ENCODE results near the gene MEF2C.
"Not testable (repeated sequence)": the region's sequence is repeated elsewhere in the genome, so short reads cannot be mapped to it uniquely, and the experiment has no call there.

The MEF2C gene

DNA sequence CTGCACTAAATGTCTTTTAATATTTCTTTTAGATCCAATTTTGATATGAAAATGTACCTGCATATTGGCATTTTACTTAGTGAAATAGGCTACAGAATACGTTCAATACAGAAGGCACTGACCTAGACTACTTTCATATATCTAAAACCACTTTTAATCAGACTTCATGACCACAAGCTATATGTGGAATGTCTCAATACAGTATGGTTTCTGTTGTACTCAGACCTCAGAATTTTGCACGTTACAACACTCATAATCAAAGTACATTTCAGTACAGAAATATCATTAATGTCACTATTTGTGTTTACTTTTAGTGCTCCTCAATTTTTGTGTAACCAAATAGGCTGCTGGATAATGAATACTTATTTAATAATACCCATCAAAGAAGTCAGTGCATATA lies 74.8 kb downstream of the MEF2C start:
- TF ChIP-seq TAF1 (IDR thresholded peaks at IDR 0.05; ENCODE audit: borderline replicate concordance, low read depth, low read length) (no peak), POLR2A (IDR thresholded peaks at IDR 0.05; ENCODE audit: low read depth, low read length) (no peak)
- DNase-seq (ENCODE audit: insufficient read length) (no peak), FAIRE-seq (peak; percentile 36)

DNA sequence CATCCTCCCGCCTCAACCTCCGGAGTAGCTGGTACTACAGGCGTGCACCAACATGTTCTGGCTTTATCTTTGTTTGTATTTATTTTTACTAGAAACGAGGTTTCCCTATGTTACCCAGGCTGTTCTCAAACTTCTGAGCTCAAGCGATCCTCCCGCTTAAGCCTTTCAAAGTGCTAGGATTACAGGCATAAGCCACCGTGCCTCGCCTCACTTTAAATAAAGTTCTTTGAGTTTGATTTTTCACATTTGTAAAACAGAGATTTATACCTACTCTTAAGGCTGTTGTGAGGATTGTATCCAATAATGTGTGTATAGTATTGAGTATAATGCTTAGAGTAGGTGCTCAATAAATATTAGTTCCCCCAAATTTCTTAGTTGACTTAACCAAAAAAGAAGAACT lies 75.7 kb downstream of the MEF2C start:
- no peak for FAIRE-seq
- no peak for DNase-seq (ENCODE audit: insufficient read length)
- TF ChIP-seq POLR2AphosphoS5 (IDR thresholded peaks at IDR 0.05; ENCODE audit: low read depth, low read length) = no peak
- no peak for TF ChIP-seq TAF1 (IDR thresholded peaks at IDR 0.05; ENCODE audit: borderline replicate concordance, low read depth, low read length)
- TF ChIP-seq POLR2A (IDR thresholded peaks at IDR 0.05; ENCODE audit: low read depth, low read length) = no peak

DNA sequence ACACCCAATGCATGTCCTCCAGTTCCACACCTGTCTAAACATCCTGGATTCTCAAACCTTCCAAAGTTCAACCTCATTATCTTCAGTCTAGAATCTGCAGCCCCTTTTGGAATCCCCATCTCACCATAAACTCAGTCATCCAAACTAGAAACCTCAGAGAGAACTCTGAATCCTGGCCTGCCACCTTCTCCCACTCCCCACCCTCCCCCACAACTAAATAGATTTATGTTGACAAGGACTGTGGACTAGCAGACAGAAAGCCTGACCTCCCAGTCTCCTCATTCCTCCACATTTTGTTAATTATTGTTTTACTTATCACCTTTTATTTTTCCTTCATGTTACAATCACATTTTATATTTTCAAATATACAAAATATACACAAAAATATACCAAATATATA lies 76.6 kb downstream of the MEF2C start:
- FAIRE-seq (no peak), DNase-seq (ENCODE audit: insufficient read length) (no peak)
- TF ChIP-seq TAF1 (IDR thresholded peaks at IDR 0.05; ENCODE audit: borderline replicate concordance, low read depth, low read length) = no peak
- TF ChIP-seq POLR2A (IDR thresholded peaks at IDR 0.05; ENCODE audit: low read depth, low read length) = no peak

- no peak for TF ChIP-seq TAF1 (IDR thresholded peaks at IDR 0.05; ENCODE audit: borderline replicate concordance, low read depth, low read length)
- DNase-seq (ENCODE audit: insufficient read length) = no peak
- FAIRE-seq = peak; percentile 86
Observed at GRCh38 chr5:88805151-88805784, 77.7 kb downstream of the MEF2C start.

GRCh38 chr5:88804444-88804843 lies 78.5 kb downstream of the MEF2C start:
- TF ChIP-seq POLR2AphosphoS5 (IDR thresholded peaks at IDR 0.05; ENCODE audit: low read depth, low read length) (0 out of 2 replicates have a peak, but pooled peaks have one; percentile 42), TAF1 (IDR thresholded peaks at IDR 0.05; ENCODE audit: borderline replicate concordance, low read depth, low read length) (no peak)
- FAIRE-seq (peak; percentile 14), DNase-seq (ENCODE audit: insufficient read length) (no peak)

DNA sequence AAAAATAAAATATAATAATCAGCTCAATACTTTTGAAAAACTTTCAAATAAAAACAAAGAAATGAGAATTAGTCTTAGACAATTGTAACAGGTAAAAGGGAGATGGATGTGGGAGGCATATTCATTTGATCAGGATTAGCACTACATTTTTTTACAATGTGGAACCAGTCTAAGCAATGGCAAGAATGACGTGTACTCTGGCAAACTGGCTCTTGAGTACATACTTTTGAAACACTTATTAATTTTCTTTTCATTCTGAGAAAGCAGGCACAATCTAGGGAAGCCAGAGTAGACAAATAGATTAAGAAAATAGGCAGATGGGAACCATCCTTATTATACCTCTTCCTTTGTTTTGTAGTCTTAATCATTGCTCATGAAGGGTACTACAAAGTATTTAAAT lies 79.7 kb downstream of the MEF2C start:
- TF ChIP-seq POLR2AphosphoS5 (IDR thresholded peaks at IDR 0.05; ENCODE audit: low read depth, low read length) (no peak), TAF1 (IDR thresholded peaks at IDR 0.05; ENCODE audit: borderline replicate concordance, low read depth, low read length) (no peak), POLR2A (IDR thresholded peaks at IDR 0.05; ENCODE audit: low read depth, low read length) (no peak)
- peak; percentile 50 for FAIRE-seq
- DNase-seq (ENCODE audit: insufficient read length) = no peak

DNA sequence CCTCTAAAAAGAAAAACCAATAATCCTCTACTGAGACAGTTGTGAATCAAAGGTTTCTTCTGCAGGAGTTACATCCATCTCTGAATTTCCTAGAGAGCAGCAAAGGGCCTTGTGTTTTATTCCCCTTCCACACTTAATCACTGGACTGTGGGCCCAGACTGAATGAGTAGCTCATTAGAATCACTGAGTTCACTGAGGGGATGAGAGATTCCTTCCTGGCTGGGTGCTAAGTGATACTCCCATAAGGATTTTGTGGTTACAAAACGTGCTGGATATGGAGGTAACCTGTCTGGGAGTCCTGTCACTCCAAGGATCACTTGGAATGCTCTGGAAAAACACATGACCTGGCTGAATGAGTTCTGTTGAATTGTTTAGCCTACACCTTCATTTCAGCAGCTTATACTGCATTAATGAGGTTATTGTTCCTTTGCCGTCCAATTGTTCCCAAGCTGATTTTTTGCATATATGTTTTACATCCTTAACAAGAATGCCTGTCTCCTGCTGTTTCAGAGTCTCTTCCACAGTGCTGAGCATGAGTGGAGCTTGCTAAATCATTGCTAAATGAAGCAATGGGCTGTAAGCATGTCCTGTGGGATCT lies 82.9 kb downstream of the MEF2C start:
- no peak for FAIRE-seq
- no peak for TF ChIP-seq POLR2A (IDR thresholded peaks at IDR 0.05; ENCODE audit: low read depth, low read length)
- TF ChIP-seq TAF1 (IDR thresholded peaks at IDR 0.05; ENCODE audit: borderline replicate concordance, low read depth, low read length) = no peak
- no peak for TF ChIP-seq POLR2AphosphoS5 (IDR thresholded peaks at IDR 0.05; ENCODE audit: low read depth, low read length)

GRCh38 chr5:88798933-88799332 lies 84.1 kb downstream of the MEF2C start:
- DNase-seq (ENCODE audit: insufficient read length); FAIRE-seq: not testable (repeated sequence)

More for the DNA sequence above, 82.9 kb downstream of the MEF2C start:
- DNase-seq (ENCODE audit: insufficient read length) = no peak

- not testable (repeated sequence) for DNase-seq (ENCODE audit: insufficient read length); FAIRE-seq
Observed at GRCh38 chr5:88793797-88794196, 89.2 kb downstream of the MEF2C start.

DNA sequence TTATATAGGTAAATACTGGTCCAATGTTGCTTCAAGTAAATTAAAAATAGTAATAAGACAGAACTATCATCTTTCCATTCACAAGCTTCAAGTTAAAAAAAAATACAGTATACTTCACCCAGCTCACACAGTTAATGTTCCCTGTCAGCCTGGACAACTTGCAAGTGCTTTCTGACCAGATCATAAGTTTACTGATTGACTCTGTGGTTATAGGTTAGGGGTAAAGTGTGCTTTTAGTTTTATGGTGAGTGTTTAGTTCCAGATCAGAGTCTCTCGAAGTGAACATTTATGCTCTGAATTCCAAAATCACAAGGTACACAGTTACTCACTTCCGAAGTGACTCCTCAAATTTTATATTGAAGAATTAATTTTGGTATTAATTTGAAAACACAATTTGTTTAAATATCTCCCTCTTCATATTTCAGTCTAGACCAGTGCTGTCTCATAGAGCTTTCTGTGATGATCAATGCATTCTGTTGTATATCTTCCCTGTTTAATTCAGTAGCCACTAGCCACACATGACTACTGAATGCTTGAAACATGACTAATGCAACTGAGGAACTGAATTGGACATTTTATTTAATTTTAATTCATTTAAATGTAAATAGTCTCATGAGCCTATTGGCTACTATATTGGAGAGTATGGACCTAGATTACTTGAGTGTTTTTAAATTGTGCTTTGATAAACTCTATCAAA lies 90.7 kb downstream of the MEF2C start:
- DNase-seq (ENCODE audit: insufficient read length) (no peak), FAIRE-seq (peak; percentile 17)
- TF ChIP-seq TAF1 (IDR thresholded peaks at IDR 0.05; ENCODE audit: borderline replicate concordance, low read depth, low read length) = no peak
- TF ChIP-seq POLR2AphosphoS5 (IDR thresholded peaks at IDR 0.05; ENCODE audit: low read depth, low read length) = no peak
- no peak for TF ChIP-seq POLR2A (IDR thresholded peaks at IDR 0.05; ENCODE audit: low read depth, low read length)

DNA sequence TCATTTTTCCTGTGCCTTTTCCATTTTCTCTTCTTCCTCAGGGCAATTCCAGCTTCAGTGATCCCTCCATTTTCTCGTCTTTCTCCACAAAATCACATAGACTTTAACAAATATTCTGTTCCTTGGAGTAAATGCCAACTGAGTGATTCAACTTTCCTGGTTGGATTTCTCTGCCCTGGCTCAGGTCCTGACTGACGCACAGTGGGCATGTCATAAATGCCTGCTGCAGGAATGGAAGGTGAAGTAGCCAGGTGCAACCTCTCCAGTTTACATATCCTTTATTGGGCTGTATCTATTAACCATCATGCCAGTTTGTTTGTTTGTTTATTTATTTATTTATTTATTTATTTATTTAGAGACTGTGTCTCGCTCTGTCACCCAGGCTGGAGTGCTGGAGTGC lies 95.1 kb downstream of the MEF2C start:
- no peak for DNase-seq (ENCODE audit: insufficient read length)
- FAIRE-seq = no peak
- TF ChIP-seq POLR2AphosphoS5 (IDR thresholded peaks at IDR 0.05; ENCODE audit: low read depth, low read length) (peak; percentile 53; the same call in 1 of the 2 replicates), POLR2A (IDR thresholded peaks at IDR 0.05; ENCODE audit: low read depth, low read length) (no peak), TAF1 (IDR thresholded peaks at IDR 0.05; ENCODE audit: borderline replicate concordance, low read depth, low read length) (no peak)

DNA sequence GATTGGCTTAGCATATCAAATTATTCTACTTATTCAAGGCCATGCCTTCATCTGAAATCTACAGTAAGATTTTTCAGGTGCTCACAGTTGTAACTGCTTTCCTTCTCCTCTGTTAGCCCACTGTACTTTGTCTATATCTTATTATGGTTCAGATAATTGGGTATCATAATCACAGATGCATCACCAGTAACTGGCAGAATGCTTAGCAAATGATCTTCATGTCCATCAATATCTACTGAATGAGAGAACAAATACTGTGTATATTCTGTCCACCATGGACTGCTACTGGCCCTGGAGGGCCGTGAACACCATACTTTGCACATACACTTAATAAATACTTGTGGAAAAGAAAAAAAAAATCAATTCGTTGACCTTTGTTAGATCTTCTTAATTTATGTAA lies 96.2 kb downstream of the MEF2C start:
- FAIRE-seq (peak; percentile 68), DNase-seq (ENCODE audit: insufficient read length) (no peak)
- TF ChIP-seq TAF1 (IDR thresholded peaks at IDR 0.05; ENCODE audit: borderline replicate concordance, low read depth, low read length) = no peak
- no peak for TF ChIP-seq POLR2A (IDR thresholded peaks at IDR 0.05; ENCODE audit: low read depth, low read length)
- no peak for TF ChIP-seq POLR2AphosphoS5 (IDR thresholded peaks at IDR 0.05; ENCODE audit: low read depth, low read length)
